Keratinocyte (primary cell): ENCODE data around the gene PLXDC1. TPM values are rescaled to one million over a fixed set of nuclear protein-coding genes. Genes with fewer than 3 reads are reported as not detected.

Experiments
- DNase-seq: peaks from one replicate; pipeline ENCODE4 v3.0.0-alpha.2; 2011; ENCODE audit warnings: low read depth, missing footprints, low spot score
- FAIRE-seq: peaks from 2 replicates; lab custom pipeline; 2011; peaks lifted over from hg19 to GRCh38; lab: Jason Lieb, UNC
- H2AFZ ChIP-seq: 2 replicates; pipeline ENCODE4 v1.6.0; 2012; ENCODE audit warnings: low read length, control low read depth, inconsistent platforms; ENCODE audit not compliant: control insufficient read depth
- H3K27ac ChIP-seq: 2 replicates; pipeline ENCODE4 v1.5.1; 2011; ENCODE audit warnings: low read length; ENCODE audit not compliant: control insufficient read depth, insufficient read depth
- H3K27me3 ChIP-seq: 3 replicates; pipeline ENCODE4 v1.6.0; 2011; ENCODE audit warnings: low read length; ENCODE audit not compliant: control insufficient read depth, insufficient read depth; ENCODE audit errors: extremely low read depth
- H3K36me3 ChIP-seq, 2 experiments: 2 replicates in 1 of 2; 3 replicates in 1 of 2; pipeline ENCODE4 v1.5.1; 2011; ENCODE audit warnings: low read length in 2 of 2, mild to moderate bottlenecking in 1 of 2; ENCODE audit not compliant: control insufficient read depth in 2 of 2, insufficient read depth in 2 of 2; ENCODE audit errors: extremely low read depth in 1 of 2
- H3K4me1 ChIP-seq: 3 replicates; pipeline ENCODE4 v1.5.1; 2011; ENCODE audit warnings: low read length; ENCODE audit not compliant: control insufficient read depth, insufficient read depth; ENCODE audit errors: extremely low read depth
- H3K4me2 ChIP-seq: 3 replicates; pipeline ENCODE4 v1.6.0; 2011; ENCODE audit warnings: low read depth, low read length; ENCODE audit not compliant: control insufficient read depth, insufficient read depth; ENCODE audit errors: extremely low read depth
- H3K4me3 ChIP-seq, 3 experiments: fragments of 200-600 bp in 1 of 3; sonication (generic) in 1 of 3; 2 replicates in 2 of 3; 3 replicates in 1 of 3; pipeline ENCODE4 v1.5.1; 2011 to 2016; ENCODE audit warnings: low read length in 3 of 3, mild to moderate bottlenecking in 3 of 3, control low read depth in 2 of 3, inconsistent platforms in 1 of 3, low read depth in 1 of 3, mixed read lengths in 1 of 3, mixed run types in 1 of 3, moderate library complexity in 1 of 3; ENCODE audit not compliant: control insufficient read depth in 2 of 3, insufficient read depth in 2 of 3; ENCODE audit errors: extremely low read depth in 1 of 3
- H3K79me2 ChIP-seq: 2 replicates; pipeline ENCODE4 v1.6.0; 2012; ENCODE audit warnings: low read length; ENCODE audit not compliant: control insufficient read depth, insufficient read depth
- H3K9ac ChIP-seq: 3 replicates; pipeline ENCODE4 v1.6.0; 2011; ENCODE audit warnings: low read length; ENCODE audit not compliant: control insufficient read depth, insufficient read depth; ENCODE audit errors: extremely low read depth
- H3K9me1 ChIP-seq: 3 replicates; pipeline ENCODE4 v1.6.0; 2011; ENCODE audit warnings: low read length; ENCODE audit not compliant: control insufficient read depth, insufficient read depth; ENCODE audit errors: extremely low read depth
- H3K9me3 ChIP-seq: 2 replicates; pipeline ENCODE4 v1.5.1; 2012; ENCODE audit warnings: low read depth, low read length; ENCODE audit not compliant: control insufficient read depth
- H4K20me1 ChIP-seq: 3 replicates; pipeline ENCODE4 v1.6.0; 2011; ENCODE audit warnings: low read length; ENCODE audit not compliant: control insufficient read depth, insufficient read depth; ENCODE audit errors: extremely low read depth
- EZH2 ChIP-seq: IDR thresholded peaks from one replicate; pipeline ENCODE4 v1.6.1; 2012; ENCODE audit warnings: inconsistent platforms, mild to moderate bottlenecking, low read length, moderate library complexity
- dilution Hi-C: fragments of 300-500 bp; cut with MboI; formaldehyde crosslinking; loops from one replicate; pipeline ENCODE4 v1.7.0; 2020; ENCODE audit warnings: low sequenced_read_pairs; ENCODE audit not compliant: extremely low pct_ligation_motif_present
- polyA plus RNA-seq, 5 experiments: library from polyadenylated mRNA; depleted of rRNA in 3 of 5; stranded (reverse) in 3 of 5; stranded (forward) in 1 of 5; unstranded in 1 of 5; fragments of >200 nt; gene quantifications; 1 replicate in 1 of 5; 2 replicates in 3 of 5; 3 replicates in 1 of 5; pipeline versions ENCODE4 v1.2.1 to v1.2.3, GENCODE V29; 2011 to 2012; ENCODE audit warnings: missing spikeins in 2 of 5, low read depth in 1 of 5, low replicate concordance in 1 of 5
- TF ChIP-seq, protein P1 (sequence below), 3 experiments: IDR thresholded peaks in 1 of 3; conservative IDR thresholded peaks in 1 of 3; optimal IDR thresholded peaks in 1 of 3; 2 replicates in 2 of 3; 3 replicates in 1 of 3; pipeline versions ENCODE3 to v1.5.1; 2011; ENCODE audit warnings: low read length in 3 of 3, mild to moderate bottlenecking in 3 of 3, moderate library complexity in 2 of 3, control low read depth in 1 of 3, inconsistent platforms in 1 of 3; ENCODE audit not compliant: insufficient read depth in 2 of 3; ENCODE audit errors: extremely low read depth in 1 of 3

PLXDC1 gene
- polyA plus RNA-seq, 1 donor (not counting 4 experiments of a cell fraction or from before 2014, with no cell fraction given), result 0.35 TPM

DNA sequence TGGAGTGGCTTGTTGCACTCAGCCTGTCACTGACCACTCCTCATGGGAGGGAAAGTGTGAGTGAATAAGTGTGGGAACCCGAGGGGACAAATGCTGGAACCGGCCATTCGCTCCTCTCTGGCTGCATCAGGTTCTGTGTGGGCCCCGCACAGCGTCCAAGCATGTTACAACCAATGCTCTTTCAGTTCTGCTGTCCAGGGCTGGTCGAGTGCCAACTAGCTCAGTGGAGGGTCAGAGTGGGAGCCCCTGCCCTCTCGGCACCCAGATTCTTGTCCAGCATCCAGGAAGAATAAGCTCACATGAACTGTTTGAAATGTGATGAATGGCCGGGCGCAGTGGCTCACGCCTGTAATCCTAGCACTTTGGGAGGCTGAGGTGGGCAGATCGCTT is 135.9 kb downstream of the PLXDC1 start:
- Histone ChIP-seq H3K4me3 (no peak overlapping the region), H3K4me2 (no peak overlapping the region), H3K79me2 (no peaks in the 10 kb centered on the region), H3K4me1 (peaks cover 7% of the 10 kb centered on the region), H3K9me3 (no peaks in the 10 kb centered on the region), H4K20me1 (no peaks in the 10 kb centered on the region), H3K36me3 (no peaks in the 10 kb centered on the region), H3K27me3 (no peaks in the 10 kb centered on the region), H3K27ac (no peak overlapping the region), H2AFZ (no peak overlapping the region), H3K9me1 (no peaks in the 10 kb centered on the region), H3K9ac (no peak overlapping the region)
- FAIRE-seq (no peak), DNase-seq (no peak)
- TF ChIP-seq, protein P1, sequence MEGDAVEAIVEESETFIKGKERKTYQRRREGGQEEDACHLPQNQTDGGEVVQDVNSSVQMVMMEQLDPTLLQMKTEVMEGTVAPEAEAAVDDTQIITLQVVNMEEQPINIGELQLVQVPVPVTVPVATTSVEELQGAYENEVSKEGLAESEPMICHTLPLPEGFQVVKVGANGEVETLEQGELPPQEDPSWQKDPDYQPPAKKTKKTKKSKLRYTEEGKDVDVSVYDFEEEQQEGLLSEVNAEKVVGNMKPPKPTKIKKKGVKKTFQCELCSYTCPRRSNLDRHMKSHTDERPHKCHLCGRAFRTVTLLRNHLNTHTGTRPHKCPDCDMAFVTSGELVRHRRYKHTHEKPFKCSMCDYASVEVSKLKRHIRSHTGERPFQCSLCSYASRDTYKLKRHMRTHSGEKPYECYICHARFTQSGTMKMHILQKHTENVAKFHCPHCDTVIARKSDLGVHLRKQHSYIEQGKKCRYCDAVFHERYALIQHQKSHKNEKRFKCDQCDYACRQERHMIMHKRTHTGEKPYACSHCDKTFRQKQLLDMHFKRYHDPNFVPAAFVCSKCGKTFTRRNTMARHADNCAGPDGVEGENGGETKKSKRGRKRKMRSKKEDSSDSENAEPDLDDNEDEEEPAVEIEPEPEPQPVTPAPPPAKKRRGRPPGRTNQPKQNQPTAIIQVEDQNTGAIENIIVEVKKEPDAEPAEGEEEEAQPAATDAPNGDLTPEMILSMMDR (optimal IDR thresholded peaks at IDR 0.05 in 1 of 3, IDR thresholded peaks at IDR 0.05 in 1 of 3, conservative IDR thresholded peaks at IDR 0.05 in 1 of 3; ENCODE audit: extremely low read depth in 1 of 3, insufficient read depth in 2 of 3, low read length in 3 of 3), result no peak
- no peak for TF ChIP-seq EZH2
- dilution Hi-C loops, result no loop called here

DNA sequence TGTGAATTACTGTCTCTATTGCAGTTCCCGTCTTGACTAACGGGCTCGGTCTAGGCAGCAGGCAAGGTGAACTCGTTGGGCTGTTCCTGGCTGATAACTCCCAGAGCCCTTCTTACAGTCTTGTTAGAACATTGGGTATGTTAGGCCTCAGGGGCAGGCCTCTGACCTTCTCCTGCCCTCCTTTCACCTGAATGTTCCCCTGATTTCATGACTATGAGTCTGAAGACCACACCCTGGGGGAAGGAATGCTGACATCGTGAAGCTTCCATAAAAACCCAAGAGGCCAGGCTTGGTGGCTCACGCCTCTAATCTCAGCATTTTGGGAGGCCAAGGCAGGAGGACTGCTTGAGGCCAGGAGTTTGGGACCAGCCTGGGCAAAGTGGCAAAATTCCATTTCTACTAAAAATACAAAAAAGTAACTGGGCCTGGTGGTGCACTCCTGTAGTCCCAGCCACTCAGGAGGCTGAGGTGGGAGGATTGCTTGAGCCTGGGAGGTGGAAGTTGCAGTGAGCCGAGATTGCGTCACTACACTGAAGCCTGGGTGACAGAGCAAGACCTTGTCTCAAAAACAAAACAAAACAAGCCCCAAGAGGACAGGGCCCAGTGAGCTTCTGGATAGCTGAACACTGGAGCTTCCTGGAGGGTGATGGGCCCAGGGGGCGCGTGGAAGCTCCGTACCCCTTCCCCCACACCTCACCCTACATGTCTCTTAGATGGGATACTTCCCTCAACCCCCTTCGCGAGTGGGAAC is 136.5 kb downstream of the PLXDC1 start:
- Histone ChIP-seq H2AFZ (no peak overlapping the region), H3K9ac (no peak overlapping the region)
- FAIRE-seq, result no peak

More for the DNA sequence above, 136.5 kb downstream of the PLXDC1 start:
- H3K79me2 ChIP-seq, result no peaks in the 10 kb centered on the region
- H3K27me3 ChIP-seq, result no peaks in the 10 kb centered on the region
- no peaks in the 10 kb centered on the region for H3K9me3 ChIP-seq
- H3K4me2 ChIP-seq, result no peak overlapping the region
- no peak for DNase-seq
- H3K36me3 ChIP-seq, result no peaks in the 10 kb centered on the region
- dilution Hi-C loops, result no loop called here
- TF ChIP-seq, protein P1 (optimal IDR thresholded peaks at IDR 0.05 in 1 of 3, IDR thresholded peaks at IDR 0.05 in 1 of 3, conservative IDR thresholded peaks at IDR 0.05 in 1 of 3; ENCODE audit: extremely low read depth in 1 of 3, insufficient read depth in 2 of 3, low read length in 3 of 3), result no peak
- no peak for TF ChIP-seq EZH2
- H4K20me1 ChIP-seq, result no peaks in the 10 kb centered on the region
- peaks cover 7% of the 10 kb centered on the region for H3K4me1 ChIP-seq
- no peak overlapping the region for H3K27ac ChIP-seq
- no peak overlapping the region for H3K4me3 ChIP-seq
- no peaks in the 10 kb centered on the region for H3K9me1 ChIP-seq
